ENCODE measurements around the gene FPGS. TPM values are rescaled to one million over a fixed set of nuclear protein-coding genes. Genes with fewer than 3 reads are reported as not detected.

FPGS gene
- total RNA-seq, 1 donor, result 44.4 TPM

- no peaks in the 10 kb centered on the region for H3K9me3 ChIP-seq (ENCODE audit: low read depth, low read length)
- H3K4me3 ChIP-seq (ENCODE audit: low read length), result no peak overlapping the region
- peaks cover 64% of the 10 kb centered on the region for H3K4me1 ChIP-seq (ENCODE audit: insufficient read depth, low read length)
- H3K27me3 ChIP-seq (ENCODE audit: insufficient read depth, low read length), result no peaks in the 10 kb centered on the region
Observed at GRCh38 chr9:127862075-127863011, 59.7 kb downstream of the FPGS start.

- no peak overlapping the region for H3K4me3 ChIP-seq (ENCODE audit: low read length)
- H3K27me3 ChIP-seq (ENCODE audit: insufficient read depth, low read length), result no peaks in the 10 kb centered on the region
- peaks cover 61% of the 10 kb centered on the region for H3K4me1 ChIP-seq (ENCODE audit: insufficient read depth, low read length)
- no peaks in the 10 kb centered on the region for H3K9me3 ChIP-seq (ENCODE audit: low read depth, low read length)
Observed at GRCh38 chr9:127863191-127863621, 60.5 kb downstream of the FPGS start.

Other genes starting within 250 kb of the FPGS start
- gene STXBP1, start 190.6 kb upstream of the FPGS start, total RNA-seq, result 2.0 TPM
- gene CFAP157, start 95.9 kb upstream of the FPGS start, total RNA-seq, result not detected
- gene PTRH1, start 87.2 kb upstream of the FPGS start, total RNA-seq, result 1.7 TPM
- gene TTC16, start 86.8 kb upstream of the FPGS start, total RNA-seq, result 1.9 TPM
- 13.4 TPM for gene TOR2A, start 67.6 kb upstream of the FPGS start, total RNA-seq
- gene SH2D3C, start 24.2 kb upstream of the FPGS start, total RNA-seq, result 12.6 TPM
- 77.8 TPM for gene CDK9, start 16.8 kb upstream of the FPGS start, total RNA-seq
- 3.8 TPM for gene ENG, start 51.8 kb downstream of the FPGS start, total RNA-seq
- gene AK1, start 74.8 kb downstream of the FPGS start, total RNA-seq, result 3.7 TPM
- gene ST6GALNAC6, start 96.7 kb downstream of the FPGS start, total RNA-seq, result 35.8 TPM
- 22.7 TPM for gene ST6GALNAC4, start 114.2 kb downstream of the FPGS start, total RNA-seq
- 0.42 TPM for gene PIP5KL1, start 127.9 kb downstream of the FPGS start, total RNA-seq
- gene DPM2, start 135.0 kb downstream of the FPGS start, total RNA-seq, result 12.7 TPM
- 49.1 TPM for gene EEIG1, start 178.1 kb downstream of the FPGS start, total RNA-seq